Lower leg skin (tissue), 4 donors: ENCODE measurements around the gene ZNF816. TPM values are rescaled to one million over a fixed set of nuclear protein-coding genes. Genes with fewer than 3 reads are reported as not detected.

ENCODE experiments used
- DNase-seq, 2 donors: peaks; one replicate each; pipeline ENCODE4 v3.0.0-alpha.2; 2019; ENCODE audit warnings: low spot score in 2 of 2
- H3K4me3 ChIP-seq: fragments of 200-600 bp; sonication (generic); 2 replicates; pipeline ENCODE4 v1.5.1; 2017; ENCODE audit warnings: mild to moderate bottlenecking, low read depth; ENCODE audit not compliant: poor library complexity, severe bottlenecking
- POLR2A ChIP-seq, 2 donors: fragments of 450-650 bp; IDR thresholded peaks; one replicate each; pipeline ENCODE4 v1.6.1; 2016 to 2017; ENCODE audit warnings: antibody characterized with exemption in 2 of 2, mild to moderate bottlenecking in 1 of 2, moderate library complexity in 1 of 2
- WGBS, 2 donors: methylation state at CpG; one replicate each; pipeline ENCODE4 v1.1.5; 2018; 5-methylcytosine and 5-hydroxymethylcytosine counted together
- intact Hi-C: fragments of 100-400 bp; cut with DNase I; formaldehyde crosslinking; loops from one replicate; pipeline ENCODE4 v1.15.0; 2023; ENCODE audit warnings: low total_unique reads
- total RNA-seq, 4 donors: library from RNA; depleted of rRNA; stranded (reverse); fragments of >200 nt; gene quantifications; one replicate each; pipeline ENCODE4 v1.1.0, GENCODE V29; 2016
- TF ChIP-seq, protein P1 (sequence below), 3 donors: fragments of 450-650 bp; IDR thresholded peaks; one replicate each; pipeline ENCODE4 v1.5.1; 2016; ENCODE audit warnings: antibody characterized with exemption in 3 of 3, mild to moderate bottlenecking in 3 of 3, moderate library complexity in 2 of 3

The ZNF816 gene
- total RNA-seq, 4 donors from 2014 or later, result 3.2 to 17.8 (median 5.5) TPM

DNA sequence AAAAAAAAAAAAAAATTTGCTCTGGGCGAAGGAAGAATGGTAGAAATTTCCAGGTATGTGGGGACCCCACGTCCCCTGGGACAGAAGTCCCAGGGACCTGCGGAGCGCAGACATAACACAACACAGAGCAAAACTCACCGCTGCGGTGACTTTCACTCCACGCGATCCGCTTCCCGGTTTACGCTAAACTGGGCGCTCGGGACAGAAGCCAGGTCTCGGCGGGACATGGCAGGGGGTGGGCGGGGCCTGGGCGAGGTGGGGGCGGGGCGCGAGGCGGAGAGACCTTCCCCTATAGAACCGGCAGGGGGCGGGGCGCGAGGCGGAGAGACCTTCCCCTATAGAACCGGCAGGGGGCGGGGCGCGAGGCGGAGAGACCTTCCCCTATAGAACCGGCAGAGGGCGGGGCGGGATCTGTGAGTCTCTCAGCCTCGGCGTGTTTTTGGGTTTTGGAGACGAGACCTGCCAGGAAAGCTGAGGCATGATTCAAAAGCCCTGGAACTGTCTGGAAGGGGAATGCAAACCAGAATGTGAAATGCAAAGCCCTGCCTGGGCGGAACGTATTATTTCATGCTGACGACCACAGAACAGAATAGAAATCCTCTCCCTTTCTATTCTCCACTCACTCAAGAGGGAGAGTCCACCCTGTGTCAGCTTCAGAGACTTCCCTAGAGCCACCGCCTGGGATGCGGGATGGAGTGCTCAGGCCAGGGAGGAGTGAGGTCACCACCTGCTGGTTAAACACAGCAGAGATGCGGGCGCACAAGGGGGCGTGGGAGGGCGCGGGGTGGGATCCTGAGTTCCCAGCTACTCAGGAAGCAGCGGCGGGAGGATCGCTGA lies 30.9 kb upstream of the ZNF816 start:
- WGBS, 2 donors, result 0% methylated on average over 44 to 47 of the region's 50 CpGs
- DNase-seq, result peak; percentile 67 to 95
- intact Hi-C loops, result no loop called here
- TF ChIP-seq, protein P1, sequence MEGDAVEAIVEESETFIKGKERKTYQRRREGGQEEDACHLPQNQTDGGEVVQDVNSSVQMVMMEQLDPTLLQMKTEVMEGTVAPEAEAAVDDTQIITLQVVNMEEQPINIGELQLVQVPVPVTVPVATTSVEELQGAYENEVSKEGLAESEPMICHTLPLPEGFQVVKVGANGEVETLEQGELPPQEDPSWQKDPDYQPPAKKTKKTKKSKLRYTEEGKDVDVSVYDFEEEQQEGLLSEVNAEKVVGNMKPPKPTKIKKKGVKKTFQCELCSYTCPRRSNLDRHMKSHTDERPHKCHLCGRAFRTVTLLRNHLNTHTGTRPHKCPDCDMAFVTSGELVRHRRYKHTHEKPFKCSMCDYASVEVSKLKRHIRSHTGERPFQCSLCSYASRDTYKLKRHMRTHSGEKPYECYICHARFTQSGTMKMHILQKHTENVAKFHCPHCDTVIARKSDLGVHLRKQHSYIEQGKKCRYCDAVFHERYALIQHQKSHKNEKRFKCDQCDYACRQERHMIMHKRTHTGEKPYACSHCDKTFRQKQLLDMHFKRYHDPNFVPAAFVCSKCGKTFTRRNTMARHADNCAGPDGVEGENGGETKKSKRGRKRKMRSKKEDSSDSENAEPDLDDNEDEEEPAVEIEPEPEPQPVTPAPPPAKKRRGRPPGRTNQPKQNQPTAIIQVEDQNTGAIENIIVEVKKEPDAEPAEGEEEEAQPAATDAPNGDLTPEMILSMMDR (IDR thresholded peaks at IDR 0.05), result no peak
- TF ChIP-seq POLR2A (IDR thresholded peaks at IDR 0.05), result no peak
- peak overlapping the region; percentile 15 for H3K4me3 ChIP-seq

DNA sequence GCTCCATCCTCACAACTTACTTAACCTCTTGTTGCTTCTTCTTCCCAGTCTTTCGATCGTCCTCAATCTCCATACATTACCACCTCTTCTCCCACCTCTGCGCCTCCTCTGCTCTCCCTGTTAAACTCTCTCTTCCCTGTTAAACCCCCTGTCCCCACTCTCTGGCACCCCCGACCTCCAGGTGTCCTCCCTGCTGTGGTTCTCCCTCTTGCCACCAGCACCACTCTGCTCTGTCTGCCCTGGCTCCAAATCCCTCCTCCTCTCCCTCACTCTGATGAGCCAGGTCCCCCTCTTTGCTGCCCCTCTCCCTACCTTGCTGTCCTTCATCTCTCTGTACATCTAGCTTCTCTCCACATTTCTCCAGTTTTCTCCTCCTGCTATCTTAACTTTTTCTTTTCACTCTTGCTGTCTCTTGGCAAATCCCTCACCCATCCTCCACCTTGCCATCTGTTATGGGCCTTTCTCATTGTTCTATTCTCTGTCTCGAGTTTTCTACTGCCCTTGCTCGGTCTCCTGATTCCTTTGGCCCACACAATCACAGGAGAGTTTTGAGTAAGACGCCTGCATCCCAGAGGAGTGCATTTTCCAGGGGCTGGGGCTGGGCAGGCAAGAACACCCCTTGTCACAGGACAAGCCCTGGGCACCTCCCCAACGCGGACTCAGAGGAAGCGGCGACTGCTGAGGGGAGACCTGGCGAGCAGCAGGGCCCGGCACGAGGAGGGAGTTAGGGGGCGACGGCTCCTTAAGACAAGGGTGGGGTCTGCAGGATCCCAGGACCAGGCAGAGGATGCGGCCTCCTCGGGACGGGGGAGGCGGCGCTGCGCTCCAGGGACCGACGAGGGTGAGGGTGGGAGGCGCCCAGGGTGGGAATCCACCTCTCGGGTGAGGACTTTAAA lies 29.7 kb upstream of the ZNF816 start:
- no peak for TF ChIP-seq POLR2A (IDR thresholded peaks at IDR 0.05)
- TF ChIP-seq, protein P1 (IDR thresholded peaks at IDR 0.05), result no peak
- intact Hi-C loops, result no loop called here
- 19 to 21% methylated on average over 26 of the region's 26 CpGs for WGBS, 2 donors

DNA sequence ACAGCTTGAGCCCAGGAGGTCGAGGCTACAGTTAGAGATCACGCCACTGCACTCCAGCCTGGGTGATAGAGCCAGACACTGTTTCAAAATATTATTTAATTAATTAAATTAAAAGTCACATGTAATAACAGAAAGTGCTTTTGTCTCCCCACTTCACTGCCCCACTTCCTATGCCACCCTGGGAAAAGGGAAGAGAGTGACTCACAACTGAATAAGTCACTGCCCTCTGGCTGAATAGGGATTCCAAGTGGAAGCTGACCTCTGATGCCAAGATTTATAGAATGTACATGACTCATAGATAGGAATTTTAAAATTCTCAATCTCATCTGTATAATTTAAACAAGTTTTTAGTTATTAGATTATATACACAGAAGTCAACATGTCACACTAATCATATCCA lies 28.8 kb upstream of the ZNF816 start:
- TF ChIP-seq POLR2A (IDR thresholded peaks at IDR 0.05), result no peak
- TF ChIP-seq, protein P1 (IDR thresholded peaks at IDR 0.05), result no peak
- intact Hi-C loops, result no loop called here
- peak in 1 of 2 donors; percentile 69 for DNase-seq
- no peak overlapping the region for H3K4me3 ChIP-seq
- WGBS, 2 donors, result 78% methylated on average over 2 of the region's 2 CpGs

More for the DNA sequence above, 29.7 kb upstream of the ZNF816 start:
- peak overlapping the region; percentile 15 for H3K4me3 ChIP-seq
- DNase-seq, result peak in 1 of 2 donors; percentile 87

DNA sequence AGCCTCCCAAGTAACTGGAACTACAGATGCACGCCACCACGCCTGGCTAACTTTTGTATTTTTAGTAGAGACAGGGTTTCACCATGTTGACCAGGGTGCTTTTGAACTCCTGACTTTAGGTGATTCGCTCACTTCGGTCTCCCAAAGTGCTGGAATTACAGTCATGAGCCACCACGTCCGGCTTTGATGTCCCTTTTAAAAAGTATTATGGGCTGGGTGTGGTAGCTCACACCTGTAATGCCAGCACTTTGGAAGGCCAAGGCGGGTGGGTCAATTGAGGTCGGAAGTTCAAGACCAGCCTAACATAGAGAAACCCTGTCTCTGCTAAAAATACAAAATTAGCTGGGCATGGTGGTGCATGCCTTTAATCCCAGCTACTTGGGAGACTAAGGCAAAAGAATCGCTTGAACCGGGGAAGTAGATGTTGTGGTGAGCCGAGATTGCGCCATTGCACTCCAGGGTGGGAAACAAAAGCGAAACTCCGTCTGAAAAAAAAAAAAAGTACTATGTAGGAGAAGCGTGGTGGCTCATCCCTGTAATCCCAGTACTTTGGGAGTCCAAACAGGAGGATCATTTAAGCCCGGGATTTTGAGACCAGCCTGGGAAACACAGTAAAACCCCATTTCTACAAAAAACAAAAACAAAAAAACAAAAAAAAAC lies 28.2 kb upstream of the ZNF816 start:
- intact Hi-C loops, result no loop called here
- peak in 1 of 2 donors; percentile 72 for DNase-seq
- no peak overlapping the region for H3K4me3 ChIP-seq
- WGBS, 2 donors, result 87 to 88% methylated on average over 16 of the region's 16 CpGs
- no peak for TF ChIP-seq POLR2A (IDR thresholded peaks at IDR 0.05)
- TF ChIP-seq, protein P1 (IDR thresholded peaks at IDR 0.05), result no peak

DNA sequence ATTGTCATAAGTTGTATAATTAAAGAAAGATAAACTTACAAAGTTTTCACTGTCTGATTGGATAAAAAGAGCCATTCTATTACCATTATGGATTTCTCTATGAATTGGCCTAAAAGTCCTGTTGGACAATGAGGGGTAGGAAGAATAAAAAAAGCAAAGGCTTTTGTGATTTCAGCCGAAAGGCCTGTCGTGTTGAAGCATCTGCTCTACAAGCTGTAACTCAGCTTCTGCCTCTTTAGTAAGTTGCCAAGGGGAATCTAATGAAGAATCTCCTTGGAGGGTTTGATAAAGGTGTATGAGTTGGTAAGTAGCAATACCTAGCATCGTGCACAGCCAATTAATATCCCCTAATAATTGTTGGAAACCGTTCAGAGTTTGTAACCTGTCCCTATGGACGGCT lies 25.8 kb upstream of the ZNF816 start:
- WGBS, 2 donors, result 88% methylated on average over 5 of the region's 5 CpGs
- TF ChIP-seq, protein P1 (IDR thresholded peaks at IDR 0.05), result no peak
- TF ChIP-seq POLR2A (IDR thresholded peaks at IDR 0.05), result no peak
- no peak for DNase-seq
- intact Hi-C loops, result no loop called here
- H3K4me3 ChIP-seq, result no peak overlapping the region
